GM23248 (cell line): Measurements from ENCODE around the gene ABL2.
A peak's percentile ranks its signal among the peaks of the same experiment; 100 is the strongest.

Experiments
- EZH2 ChIP-seq: fragments of 200-600 bp; sonication (generic); IDR thresholded peaks from 2 replicates; pipeline ENCODE4 v1.6.1; 2018; ENCODE audit warnings: antibody characterized with exemption, mild to moderate bottlenecking; ENCODE audit not compliant: insufficient read depth, poor library complexity, severe bottlenecking
- EZH2phosphoT487 ChIP-seq: fragments of 200-600 bp; sonication (generic); IDR thresholded peaks from 2 replicates; pipeline ENCODE4 v1.6.1; 2018; ENCODE audit warnings: antibody characterized with exemption, moderate library complexity, mild to moderate bottlenecking, low read depth; ENCODE audit not compliant: insufficient read depth

DNA sequence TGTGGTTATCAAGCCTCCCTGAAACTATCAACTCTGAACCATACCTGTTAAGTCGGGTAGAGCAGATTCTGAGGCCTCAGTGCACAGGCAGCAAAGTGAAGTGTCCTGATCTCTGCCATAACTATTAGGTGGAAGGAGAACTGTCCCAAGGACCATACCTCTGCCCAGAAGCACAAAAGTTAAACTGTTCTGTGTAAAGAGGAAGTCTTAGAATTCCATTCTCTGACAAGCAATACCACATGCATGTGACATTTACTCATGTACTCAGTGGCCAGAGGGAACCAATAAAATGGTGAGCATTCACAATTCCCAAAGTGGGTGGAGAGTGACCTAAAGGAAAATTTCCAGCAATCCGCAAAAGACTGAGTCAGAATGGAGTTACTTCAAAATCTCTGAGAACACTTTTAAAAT, 86.6 kb downstream of the ABL2 start:
- TF ChIP-seq EZH2 = no peak
- TF ChIP-seq EZH2phosphoT487 = 0 out of 2 replicates have a peak, but pooled peaks have one; percentile 3
